LHCN-M2 (cell line): ENCODE results near the gene APOA4. TPM values are rescaled to one million over a fixed set of nuclear protein-coding genes. Genes with fewer than 3 reads are reported as not detected.
"Not testable (repeated sequence)": the region's sequence is repeated elsewhere in the genome, so short reads cannot be mapped to it uniquely, and the experiment has no call there.

Experiments
- DNase-seq: peaks from one replicate; pipeline ENCODE4 v3.0.0-alpha.2; 2012; ENCODE audit warnings: low read depth
- total RNA-seq: library from RNA; depleted of rRNA; stranded (reverse); fragments of >200 nt; gene quantifications from 2 replicates; pipeline ENCODE4 v1.2.3, GENCODE V29; 2014

APOA4 gene
- total RNA-seq, 1 experiment from 2014 or later, result not detected

- no peak for DNase-seq
Observed at GRCh38 chr11:116804001-116804400, 19.1 kb downstream of the APOA4 start.

GRCh38 chr11:116801662-116802061, 21.4 kb downstream of the APOA4 start:
- not testable (repeated sequence) for DNase-seq

DNA sequence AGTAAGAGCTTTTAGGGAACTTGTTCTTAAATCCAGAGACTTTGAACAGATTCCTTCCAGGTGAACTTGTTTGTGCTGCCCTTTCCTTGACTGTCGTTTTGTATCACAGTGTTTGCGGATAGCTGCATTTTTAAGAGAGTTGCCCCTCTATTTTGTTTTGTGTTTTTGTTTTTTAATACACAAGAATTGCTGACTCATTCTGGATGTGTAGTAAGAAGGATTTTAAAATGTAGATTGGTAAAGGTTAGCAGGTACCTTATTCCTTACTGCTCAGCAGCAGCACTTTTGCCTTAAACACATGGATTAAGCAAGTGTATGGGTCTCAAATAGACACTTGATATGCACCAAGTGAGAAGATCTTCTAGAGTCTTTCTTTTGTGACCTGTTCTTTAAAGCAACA, 22.5 kb downstream of the APOA4 start:
- DNase-seq, result no peak

DNA sequence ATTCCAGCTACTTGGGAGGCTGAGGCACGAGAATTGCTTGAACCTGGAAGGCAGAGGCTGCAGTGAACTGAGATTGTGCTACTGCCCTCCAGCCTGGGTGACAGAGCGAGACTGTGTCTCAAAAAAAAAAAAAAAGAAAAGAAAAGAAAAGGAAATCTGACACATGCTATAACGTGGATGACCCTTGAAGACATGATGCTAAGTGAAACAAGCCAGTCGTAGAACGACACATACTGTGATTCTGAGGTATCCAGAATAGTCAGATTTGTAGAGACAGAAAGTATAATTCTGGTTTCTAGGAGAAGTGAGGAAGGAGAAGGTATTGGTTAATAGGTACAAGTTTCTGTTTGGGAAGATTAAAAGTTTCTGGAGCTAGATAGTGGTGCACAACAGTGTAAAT, 24.7 kb downstream of the APOA4 start:
- no peak for DNase-seq

DNA sequence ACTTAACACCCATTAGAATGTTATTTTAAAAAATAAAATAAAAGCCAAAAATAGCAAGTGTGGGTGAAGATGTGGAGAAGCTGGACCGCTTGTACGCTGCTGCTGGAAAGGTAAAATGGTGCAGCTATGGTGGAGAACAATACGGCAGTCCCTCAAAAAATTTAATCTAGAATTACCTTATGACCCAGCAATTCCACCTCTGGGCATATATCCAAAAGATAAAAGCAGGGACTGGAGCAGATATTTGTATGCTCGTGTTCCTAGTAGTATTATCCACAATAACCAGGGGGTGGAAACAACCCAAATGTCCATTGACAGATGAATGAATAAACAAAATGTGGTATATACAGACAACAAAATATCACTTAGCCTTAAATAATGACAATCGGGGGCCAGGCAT, 25.3 kb downstream of the APOA4 start:
- DNase-seq, result no peak

DNA sequence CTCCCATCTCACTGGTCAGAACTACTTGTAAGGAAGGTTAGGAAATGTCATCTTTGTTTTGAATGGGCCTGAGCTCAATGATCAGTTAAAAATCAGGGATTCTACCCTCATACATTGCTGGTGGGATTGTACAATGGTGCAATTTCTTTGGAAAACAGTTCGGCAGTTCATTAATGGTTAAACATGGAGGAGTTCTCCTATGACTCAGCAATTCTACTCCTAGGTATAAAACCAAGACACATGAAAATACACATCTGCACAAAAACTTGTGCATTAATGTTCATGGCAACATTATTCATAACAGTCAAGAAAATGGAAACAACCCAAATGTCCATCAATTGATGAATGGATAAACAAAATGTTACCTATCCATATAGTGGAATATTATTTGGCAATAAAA, 26.6 kb downstream of the APOA4 start:
- no peak for DNase-seq

- peak; percentile 53 for DNase-seq
Observed at GRCh38 chr11:116794851-116795250, 28.3 kb downstream of the APOA4 start.

DNA sequence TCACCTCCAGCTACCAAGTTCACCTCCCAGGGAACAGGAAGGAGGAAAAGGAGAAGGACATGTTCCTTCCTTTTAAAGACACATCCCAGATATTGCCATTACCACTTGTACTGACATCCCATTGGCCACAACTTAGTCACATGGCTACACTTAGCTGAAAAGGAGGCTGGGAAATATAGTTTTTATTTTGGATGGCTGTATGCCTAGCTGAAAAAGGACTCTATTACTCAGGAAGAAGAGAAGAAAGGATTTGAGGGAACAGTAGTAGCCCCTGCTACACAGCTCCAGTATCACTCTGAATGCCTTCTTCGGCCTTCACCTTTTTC, 29.4 kb downstream of the APOA4 start:
- peak; percentile 48 for DNase-seq

DNA sequence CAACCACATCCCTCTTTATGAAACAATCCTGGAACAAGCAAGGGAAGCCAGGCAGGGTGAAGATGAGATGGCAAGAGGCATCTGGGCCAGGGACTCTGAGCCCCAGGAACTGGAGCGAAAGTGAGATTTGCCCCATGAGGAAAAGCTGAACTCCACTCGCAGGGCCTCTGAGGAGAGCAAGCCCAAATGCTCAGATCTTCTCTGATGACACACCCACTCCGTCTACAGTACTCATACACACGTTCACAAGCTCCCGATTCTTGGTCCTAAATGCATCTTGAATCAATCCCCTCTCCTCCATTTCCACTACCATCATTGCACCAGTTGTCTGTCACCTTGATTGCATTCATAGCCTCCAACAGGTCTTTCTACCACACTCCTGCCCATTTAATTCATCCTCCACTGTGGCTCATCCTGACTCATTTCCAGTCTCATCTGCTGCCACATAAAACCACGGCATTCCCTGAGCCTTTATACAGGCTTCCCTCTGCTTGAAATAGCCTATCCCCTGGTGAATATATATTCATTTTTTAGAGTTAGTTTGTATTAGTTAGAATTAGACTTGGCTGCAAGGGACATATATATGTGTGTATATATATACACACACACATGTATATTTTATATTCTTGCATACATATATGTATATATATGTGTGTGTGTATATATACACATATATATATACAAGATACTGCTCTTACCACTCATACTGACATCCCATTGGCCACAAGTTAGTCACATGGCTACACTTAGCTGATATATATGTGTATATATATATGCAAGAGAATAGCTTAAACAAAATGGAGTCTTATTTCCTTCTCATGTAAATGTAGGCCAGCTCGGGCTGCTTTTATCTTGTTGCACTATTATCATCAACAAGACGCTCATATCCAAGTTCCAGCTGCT, 30.0 kb downstream of the APOA4 start:
- DNase-seq, result peak; percentile 87

- no peak for DNase-seq
Observed at GRCh38 chr11:116792144-116792868, 30.8 kb downstream of the APOA4 start.

GRCh38 chr11:116791813-116792143, 31.3 kb downstream of the APOA4 start, which contains the start of gene APOA5:
APOA5 (minus strand) TSS chr11:116791879; CDS start chr11:116791860, 19 bp downstream.
- no peak for DNase-seq

DNA sequence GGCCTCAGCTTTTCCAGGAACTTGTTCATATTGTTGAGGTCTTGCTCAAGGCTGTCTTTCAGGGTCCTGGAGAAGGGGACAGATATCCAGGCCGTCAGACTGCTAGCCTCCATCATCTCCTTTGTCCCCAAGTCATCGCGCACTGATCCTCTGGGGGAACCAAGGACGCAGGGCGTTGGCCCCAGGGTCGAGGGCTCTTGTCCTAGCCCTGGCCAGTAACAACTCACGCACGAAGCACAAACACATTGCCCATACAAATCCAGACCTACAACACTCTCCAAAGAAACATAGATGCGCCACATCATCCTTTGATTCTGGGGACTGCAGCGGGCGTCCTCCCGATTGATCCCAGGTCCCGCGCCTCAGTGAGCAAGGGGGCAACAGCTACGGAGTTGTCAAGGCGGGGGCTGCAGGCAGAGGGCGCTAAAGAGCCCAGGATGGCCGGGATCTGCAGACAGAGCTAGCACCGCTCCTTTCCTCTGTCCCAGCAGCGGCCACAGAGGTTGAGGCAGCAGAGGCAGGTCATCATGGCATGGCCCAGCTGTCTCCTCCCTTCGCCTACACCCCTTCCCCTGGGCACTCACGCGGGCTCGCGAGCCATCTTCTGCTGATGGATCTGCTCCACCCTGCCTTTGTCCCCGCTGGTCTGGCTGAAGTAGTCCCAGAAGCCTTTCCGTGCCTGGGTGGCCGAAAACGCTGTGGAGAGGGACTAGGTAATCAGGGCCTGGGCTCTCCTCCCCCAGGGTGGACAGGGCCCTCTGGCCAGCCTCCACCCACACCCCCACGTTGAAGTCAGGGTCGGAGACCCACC, 31.9 kb downstream of the APOA4 start:
- peak; percentile 60 for DNase-seq

DNA sequence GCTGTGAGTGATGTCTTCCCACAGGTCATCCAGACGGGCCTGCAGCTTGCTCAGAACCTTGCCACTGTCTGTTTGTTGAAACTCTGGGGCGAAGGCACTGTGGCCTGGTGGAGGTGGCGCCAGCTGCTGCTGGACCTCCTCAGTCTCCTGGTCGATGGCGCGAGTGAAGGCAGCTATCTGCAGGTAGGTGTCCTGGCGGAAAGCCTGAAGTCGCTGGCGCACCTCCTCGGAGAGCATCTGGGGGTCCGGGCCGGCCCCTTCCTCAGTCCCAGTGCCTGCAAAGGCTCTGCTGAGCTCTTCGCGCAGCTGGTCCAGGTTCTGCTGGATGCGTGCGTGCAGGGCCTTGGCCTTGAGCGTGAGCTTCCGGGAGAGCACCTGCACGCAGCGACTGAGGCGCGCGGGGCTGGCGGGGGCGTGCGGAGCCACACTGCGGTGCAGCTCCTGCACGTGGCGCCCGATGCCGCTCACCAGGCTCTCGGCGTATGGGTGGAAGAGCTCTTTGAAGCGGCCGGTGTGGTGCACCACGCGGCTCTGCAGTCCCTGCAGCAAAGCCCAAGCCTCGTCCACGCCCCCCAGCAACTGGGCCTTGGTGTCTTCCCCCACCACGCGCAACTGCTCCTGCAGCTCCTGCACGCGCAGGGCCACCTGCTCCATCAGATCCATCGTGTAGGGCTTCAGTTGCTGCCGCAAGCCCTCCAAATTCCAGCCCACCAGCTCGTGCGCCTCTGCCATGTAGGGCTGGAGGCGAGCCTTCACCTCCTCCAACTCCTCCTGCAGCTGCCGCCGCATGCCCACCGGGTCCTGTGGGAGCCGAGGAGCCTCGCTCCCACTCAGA, 32.7 kb downstream of the APOA4 start:
- no peak for DNase-seq

DNA sequence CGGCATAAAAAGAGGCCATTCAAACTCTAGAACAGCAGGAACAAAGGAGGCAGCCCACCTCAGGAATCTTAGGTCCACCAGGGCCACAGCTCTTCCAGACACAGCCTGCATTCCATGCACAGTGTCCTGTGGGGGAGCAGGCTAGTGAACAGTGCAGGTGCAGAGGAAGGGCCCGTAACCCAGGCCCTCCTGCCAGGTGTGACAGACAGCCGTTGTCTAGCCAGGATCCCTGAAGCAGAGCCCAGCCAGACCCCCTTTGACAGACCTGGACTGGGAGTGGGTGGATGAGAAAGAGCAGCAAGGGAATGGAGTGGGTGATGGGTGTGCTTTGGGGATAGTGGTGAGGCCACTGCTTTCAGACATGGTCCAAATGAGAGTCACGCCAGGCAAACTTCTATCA, 34.1 kb downstream of the APOA4 start:
- no peak for DNase-seq

GRCh38 chr11:116788534-116788933, 34.6 kb downstream of the APOA4 start:
- no peak for DNase-seq

DNA sequence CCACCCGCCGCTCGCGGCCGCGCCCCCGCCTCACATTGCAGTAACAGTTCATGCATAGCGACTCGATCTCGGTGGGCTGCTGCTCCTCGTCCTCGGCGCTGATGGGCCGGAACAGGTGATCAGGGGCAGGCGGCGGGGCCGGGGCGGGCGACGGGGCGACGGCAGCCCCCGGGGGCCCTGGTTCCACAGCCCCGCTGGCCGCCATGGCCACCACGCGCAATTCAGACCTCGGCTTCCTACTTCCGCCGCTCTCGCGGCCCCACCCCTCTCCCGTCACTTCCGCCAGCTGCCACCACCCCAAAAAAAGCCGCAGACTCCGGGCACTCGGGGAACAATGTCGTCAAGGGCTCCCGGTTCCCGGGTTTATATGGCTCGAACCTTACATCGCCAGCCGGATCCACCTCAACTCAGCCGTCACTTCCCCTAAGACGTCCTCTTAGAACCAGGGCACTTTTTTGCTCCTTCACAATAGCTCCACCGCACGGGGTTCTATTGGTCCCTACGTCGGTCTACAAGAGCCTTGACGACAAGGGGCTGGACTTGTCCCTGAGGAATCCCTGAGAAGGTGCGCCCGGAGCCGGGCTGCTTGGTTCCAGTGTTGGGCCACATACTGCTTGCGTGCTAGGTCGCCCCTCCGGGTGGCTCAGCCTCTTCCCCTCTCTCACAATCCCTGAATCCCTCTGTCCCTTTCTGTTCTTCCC, 35.2 kb downstream of the APOA4 start, which contains the start of gene ZPR1:
Gene ZPR1, minus strand, starts transcription at position 238 of the 701 bp plus-strand sequence. Its CDS starts 33 bp downstream, at position 205.
- DNase-seq, result peak; percentile 66

DNA sequence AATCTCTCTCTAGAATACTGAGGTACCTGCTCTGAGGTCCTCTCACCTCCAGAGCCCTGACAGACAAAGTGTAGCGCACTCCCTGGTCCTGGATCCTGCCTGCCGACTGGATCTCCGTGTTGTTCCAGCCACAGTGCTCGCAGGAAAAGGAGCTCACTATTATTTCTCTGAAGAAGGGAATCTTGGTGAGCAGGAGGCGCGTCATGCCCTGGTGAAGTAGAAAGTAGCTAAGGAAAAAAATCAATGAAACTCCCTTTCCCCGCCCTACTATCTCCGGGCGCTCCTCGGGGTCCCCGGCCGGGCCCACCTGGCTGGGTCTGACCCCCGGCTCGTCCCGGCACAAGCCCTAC, 35.7 kb downstream of the APOA4 start:
- no peak for DNase-seq

DNA sequence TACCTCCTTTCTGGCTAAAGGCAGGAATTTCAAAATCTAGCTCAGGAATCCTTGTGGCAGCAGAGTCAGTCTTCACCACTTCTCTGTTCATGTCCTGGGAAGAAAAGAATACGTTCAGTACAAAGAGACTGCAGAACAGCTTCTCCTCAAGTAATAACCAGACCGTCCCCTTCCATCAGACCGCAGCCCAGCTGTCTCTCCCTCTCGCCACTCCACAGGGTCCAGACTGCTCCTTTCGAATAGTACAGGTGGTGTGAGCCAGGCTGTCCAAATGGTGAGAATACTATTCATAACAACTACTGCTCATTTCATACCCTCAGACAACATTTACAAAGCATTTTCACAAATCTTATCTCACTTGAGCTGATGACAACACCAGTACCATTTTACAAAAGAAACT, 36.1 kb downstream of the APOA4 start:
- DNase-seq, result peak; percentile 50

- DNase-seq, result no peak
Observed at GRCh38 chr11:116786326-116786725, 36.8 kb downstream of the APOA4 start.

- peak; percentile 65 for DNase-seq
Observed at GRCh38 chr11:116782728-116783127, 40.4 kb downstream of the APOA4 start.

- no peak for DNase-seq
Observed at GRCh38 chr11:116778556-116778955, 44.5 kb downstream of the APOA4 start.
